Measurements from ENCODE around the gene PHTF2.

The PHTF2 gene

DNA sequence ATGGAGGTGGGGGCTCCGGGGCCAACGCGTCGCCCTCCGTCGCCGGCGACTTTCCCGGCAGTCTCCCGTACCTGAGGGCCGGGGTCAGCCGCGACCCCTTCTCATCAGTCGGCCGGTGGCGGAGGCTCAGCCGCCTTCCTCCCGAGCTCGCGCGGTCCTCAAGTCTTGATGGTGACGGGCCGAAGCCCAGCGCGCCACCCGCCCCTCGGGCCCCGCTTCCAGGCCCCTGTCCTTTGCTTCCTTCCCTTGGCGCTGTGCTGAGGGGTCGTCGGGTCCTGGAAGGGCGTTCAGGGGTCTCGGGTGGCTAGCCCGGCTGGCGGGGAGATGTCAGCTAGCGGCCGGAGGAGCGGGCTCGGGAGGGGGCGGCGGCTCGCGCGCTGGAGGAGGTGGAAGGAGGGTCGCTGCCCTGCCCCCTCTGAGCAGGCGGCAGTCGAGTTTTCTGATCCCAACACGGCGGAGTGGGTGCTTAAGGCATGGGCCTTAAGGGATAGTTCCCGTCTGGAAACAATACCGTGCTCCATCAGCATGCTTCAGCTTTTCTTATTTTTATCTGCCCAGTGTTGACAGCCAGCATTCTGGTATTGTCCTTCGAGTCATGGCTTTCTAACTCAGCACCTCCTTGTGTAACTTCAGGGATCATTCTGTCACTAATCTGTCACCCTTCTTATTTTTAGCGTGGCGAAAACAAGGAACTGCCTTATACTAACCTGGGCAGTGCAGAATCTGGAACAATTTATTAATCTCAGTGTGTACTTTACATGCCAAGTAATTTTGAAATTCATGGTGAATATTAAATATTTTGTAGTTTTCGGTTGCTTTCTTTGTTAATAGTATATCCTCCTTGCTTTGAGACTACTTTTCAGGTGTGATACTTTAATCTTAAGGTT, 748 bp downstream of the PHTF2 start:
- peak overlapping the region; percentile 80 for H3K4me3 ChIP-seq (ENCODE audit: low read length)
- peak; percentile 37 for DNase-seq (ENCODE audit: low read depth)
- TF ChIP-seq, protein P1, sequence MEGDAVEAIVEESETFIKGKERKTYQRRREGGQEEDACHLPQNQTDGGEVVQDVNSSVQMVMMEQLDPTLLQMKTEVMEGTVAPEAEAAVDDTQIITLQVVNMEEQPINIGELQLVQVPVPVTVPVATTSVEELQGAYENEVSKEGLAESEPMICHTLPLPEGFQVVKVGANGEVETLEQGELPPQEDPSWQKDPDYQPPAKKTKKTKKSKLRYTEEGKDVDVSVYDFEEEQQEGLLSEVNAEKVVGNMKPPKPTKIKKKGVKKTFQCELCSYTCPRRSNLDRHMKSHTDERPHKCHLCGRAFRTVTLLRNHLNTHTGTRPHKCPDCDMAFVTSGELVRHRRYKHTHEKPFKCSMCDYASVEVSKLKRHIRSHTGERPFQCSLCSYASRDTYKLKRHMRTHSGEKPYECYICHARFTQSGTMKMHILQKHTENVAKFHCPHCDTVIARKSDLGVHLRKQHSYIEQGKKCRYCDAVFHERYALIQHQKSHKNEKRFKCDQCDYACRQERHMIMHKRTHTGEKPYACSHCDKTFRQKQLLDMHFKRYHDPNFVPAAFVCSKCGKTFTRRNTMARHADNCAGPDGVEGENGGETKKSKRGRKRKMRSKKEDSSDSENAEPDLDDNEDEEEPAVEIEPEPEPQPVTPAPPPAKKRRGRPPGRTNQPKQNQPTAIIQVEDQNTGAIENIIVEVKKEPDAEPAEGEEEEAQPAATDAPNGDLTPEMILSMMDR (IDR thresholded peaks at IDR 0.05; ENCODE audit: insufficient read depth, low read depth, low read length, missing control alignments): no peak

DNA sequence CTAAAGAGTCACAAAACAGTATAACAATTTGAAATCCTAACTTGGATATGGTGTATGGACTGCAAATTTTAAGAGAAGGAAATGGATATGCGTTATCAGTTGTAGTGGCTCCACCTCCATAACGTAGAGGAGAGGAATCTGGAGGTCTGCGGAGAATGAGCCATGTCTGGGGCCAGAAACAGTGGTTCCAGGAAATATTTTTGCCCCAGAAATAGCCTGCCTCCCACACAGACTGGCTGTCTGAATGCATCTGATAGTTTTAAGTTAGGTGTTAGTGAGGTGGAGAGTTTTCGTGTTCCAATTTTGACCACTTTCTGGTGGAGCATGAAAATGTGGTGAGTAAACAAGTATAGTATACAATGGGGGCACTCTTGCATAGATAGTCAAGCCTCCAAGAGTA, 1.6 kb downstream of the PHTF2 start:
- TF ChIP-seq, protein P1 (IDR thresholded peaks at IDR 0.05; ENCODE audit: insufficient read depth, low read depth, low read length, missing control alignments): no peak
- no peak for DNase-seq (ENCODE audit: low read depth)
- no peak overlapping the region for H3K4me3 ChIP-seq (ENCODE audit: low read length)

DNA sequence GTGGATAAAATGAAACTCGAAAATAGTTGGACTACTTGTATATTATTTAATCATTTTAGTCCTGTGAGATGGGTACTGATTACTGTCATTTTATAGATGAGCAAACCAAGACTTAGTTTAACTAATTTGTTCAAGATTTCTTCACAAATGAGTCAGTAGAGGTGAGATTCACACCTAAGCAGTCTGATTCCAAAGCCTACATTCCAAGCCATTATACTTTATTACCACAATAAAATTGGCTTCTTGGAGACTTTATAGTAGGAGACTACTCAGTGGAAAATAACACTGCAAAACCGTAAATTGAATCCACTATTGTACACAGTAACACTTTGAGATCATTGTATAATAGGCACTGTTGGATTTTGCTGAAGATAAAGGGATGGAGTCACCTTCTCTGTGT, 2.2 kb downstream of the PHTF2 start:
- TF ChIP-seq, protein P1 (IDR thresholded peaks at IDR 0.05; ENCODE audit: insufficient read depth, low read depth, low read length, missing control alignments): no peak
- DNase-seq (ENCODE audit: low read depth): no peak
- no peak overlapping the region for H3K4me3 ChIP-seq (ENCODE audit: low read length)

DNA sequence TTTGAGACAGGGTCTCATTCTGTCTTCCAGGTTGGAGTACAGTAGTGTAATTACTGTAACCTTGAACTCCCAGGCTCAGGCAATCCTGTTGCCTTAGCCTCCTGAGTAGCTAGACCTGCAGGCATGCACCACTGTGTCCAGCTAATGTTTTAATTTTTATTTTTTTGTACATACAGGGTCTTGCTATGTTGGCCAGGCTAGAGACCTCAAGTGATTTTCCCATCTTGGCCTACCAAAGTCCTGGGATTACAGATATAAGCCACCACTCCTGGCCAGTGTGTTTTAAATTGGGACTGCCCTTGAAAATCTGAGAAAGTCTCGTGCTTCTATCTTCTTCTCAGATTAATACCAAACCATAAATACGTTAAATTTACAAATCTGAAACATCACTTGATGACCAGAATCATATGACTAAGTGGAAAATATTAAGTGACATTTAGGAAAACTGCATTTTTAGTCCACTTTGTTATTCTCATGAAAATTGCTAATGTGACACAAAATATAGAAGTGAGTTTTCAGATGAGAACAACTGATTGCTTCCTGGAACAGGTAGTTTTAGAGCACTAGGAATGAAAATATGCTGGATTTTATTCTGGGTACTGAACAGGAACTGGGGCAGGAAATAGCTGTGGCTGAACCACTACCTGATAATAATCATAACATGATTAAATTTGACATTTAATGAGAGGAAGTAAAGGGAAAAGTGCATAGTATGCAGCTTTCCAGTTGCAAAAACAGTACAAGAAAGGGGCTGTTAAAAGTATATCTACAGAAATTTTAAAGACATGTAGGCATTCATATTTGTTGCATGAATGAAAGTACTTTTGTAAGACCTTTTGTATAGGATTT, 4.2 kb downstream of the PHTF2 start:
- DNase-seq (ENCODE audit: low read depth): no peak
- no peak overlapping the region for H3K4me3 ChIP-seq (ENCODE audit: low read length)

DNA sequence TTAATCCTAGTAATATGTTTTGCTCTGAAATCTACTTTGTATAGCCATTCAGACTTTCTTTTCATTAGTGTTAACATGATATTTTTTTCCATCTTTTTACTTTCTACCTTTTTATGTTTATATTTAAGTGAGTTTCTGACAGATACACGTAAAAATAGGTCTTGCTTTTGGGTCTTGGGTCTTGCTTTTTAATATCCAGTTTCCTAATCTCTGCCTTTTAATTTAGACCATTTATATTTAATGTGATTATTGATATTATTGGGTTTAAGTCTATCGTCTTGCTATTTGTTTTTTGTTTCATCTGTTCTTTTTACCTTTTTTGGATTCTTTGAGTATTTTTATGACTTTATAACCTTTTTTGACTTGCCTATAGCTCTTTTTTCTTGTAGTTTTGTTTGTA, 7.9 kb downstream of the PHTF2 start:
- TF ChIP-seq, protein P1 (IDR thresholded peaks at IDR 0.05; ENCODE audit: insufficient read depth, low read depth, low read length, missing control alignments): no peak
- no peak overlapping the region for H3K4me3 ChIP-seq (ENCODE audit: low read length)
- DNase-seq (ENCODE audit: low read depth): no peak

More for the DNA sequence above, 4.2 kb downstream of the PHTF2 start:
- TF ChIP-seq, protein P1 (IDR thresholded peaks at IDR 0.05; ENCODE audit: insufficient read depth, low read depth, low read length, missing control alignments): no peak

DNA sequence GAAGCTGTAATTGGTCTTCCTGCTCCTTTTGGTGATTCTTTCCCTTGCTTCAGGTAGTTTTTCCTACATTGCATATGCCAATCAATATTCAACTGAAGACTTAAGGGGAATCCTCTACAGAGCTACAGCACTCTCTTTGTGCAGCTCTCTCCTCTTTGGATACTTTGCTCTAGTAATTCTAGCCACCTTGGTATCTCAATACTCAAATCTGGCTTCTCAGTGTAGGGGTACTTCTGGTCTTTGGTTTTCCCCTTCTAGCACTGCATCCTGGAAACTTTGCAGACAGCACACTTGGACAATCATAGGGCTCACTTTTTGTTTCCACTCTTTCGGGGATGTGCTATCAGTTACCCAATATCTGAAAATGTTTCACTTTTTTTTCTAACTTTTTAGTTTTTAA, 9.9 kb downstream of the PHTF2 start:
- TF ChIP-seq, protein P1 (IDR thresholded peaks at IDR 0.05; ENCODE audit: insufficient read depth, low read depth, low read length, missing control alignments): no peak

More for the DNA sequence above, 9.9 kb downstream of the PHTF2 start:
- DNase-seq (ENCODE audit: low read depth): no peak
- H3K4me3 ChIP-seq (ENCODE audit: low read length): no peak overlapping the region

Measured in epithelial cell of esophagus (primary cell).